MCF 10A (cell line): ENCODE measurements around the gene MRPS5. TPM values are rescaled to one million over a fixed set of nuclear protein-coding genes. Genes with fewer than 3 reads are reported as not detected.

Experiments
- BruUV-seq: library from RNA; stranded (reverse); fragments of 400-500 nt; replicated peaks from 2 replicates; lab custom pipeline; 2021; lab: Mats Ljungman, UMichigan
- CTCF ChIA-PET: fragments of 300-600 bp; sonication (Branson Sonifier 250); formaldehyde crosslinking; extraction: SDS; loops from one replicate; lab custom pipeline; 2021; ENCODE audit warnings: antibody characterized with exemption, inconsistent platforms; lab: Yijun Ruan, JAX
- POLR2A ChIA-PET: fragments of 300-600, 350-650 bp; sonication (Branson Sonifier 250); formaldehyde crosslinking; extraction: SDS; loops from one replicate; lab custom pipeline; 2020; ENCODE audit warnings: antibody characterized with exemption, inconsistent platforms; lab: Yijun Ruan, JAX
- DNase-seq: peaks from one replicate; pipeline ENCODE4 v3.0.0-alpha.2; 2018; ENCODE audit not compliant: unreplicated experiment
- H3K27ac Mint-ChIP-seq: one replicate; pipeline ENCODE4 v1.8.0; 2022; ENCODE audit warnings: mild to moderate bottlenecking, low read depth, mixed read lengths; ENCODE audit not compliant: unreplicated experiment
- H3K27me3 Mint-ChIP-seq: one replicate; pipeline ENCODE4 v1.8.0; 2022; ENCODE audit warnings: mixed read lengths; ENCODE audit not compliant: insufficient read depth, unreplicated experiment
- H3K36me3 Mint-ChIP-seq: one replicate; pipeline ENCODE4 v1.8.0; 2022; ENCODE audit warnings: mild to moderate bottlenecking, moderate library complexity, mixed read lengths; ENCODE audit not compliant: insufficient read depth, unreplicated experiment
- H3K4me1 Mint-ChIP-seq: one replicate; pipeline ENCODE4 v1.8.0; 2022; ENCODE audit warnings: mixed read lengths; ENCODE audit not compliant: insufficient read depth, unreplicated experiment
- H3K4me3 Mint-ChIP-seq: one replicate; pipeline ENCODE4 v1.8.0; 2022; ENCODE audit warnings: mild to moderate bottlenecking, moderate library complexity, mixed read lengths; ENCODE audit not compliant: unreplicated experiment
- H3K9me3 Mint-ChIP-seq: one replicate; pipeline ENCODE4 v1.8.0; 2022; ENCODE audit warnings: mixed read lengths; ENCODE audit not compliant: unreplicated experiment
- CTCF ChIP-seq: fragments of 200-600 bp; IDR thresholded peaks from one replicate; pipeline ENCODE4 v1.8.0; 2022; ENCODE audit warnings: antibody characterized with exemption, mild to moderate bottlenecking; ENCODE audit not compliant: unreplicated experiment
- intact Hi-C: fragments of 100-400 bp; cut with micrococcal nuclease; formaldehyde crosslinking; loops from 2 replicates; pipeline ENCODE4 v1.14.1; 2022
- total RNA-seq: library from RNA; stranded (reverse); gene quantifications from 2 replicates; pipeline ENCODE4 v1.2.3, GENCODE V29; 2022

Gene MRPS5
- total RNA-seq, 1 experiment from 2014 or later: 74.2 TPM

GRCh38 chr2:95047629-95048510 lies 73.7 kb downstream of the MRPS5 start:
- CTCF ChIA-PET: interaction anchor here (0.9 to 1.5 kb wide), 2 partner anchors 25 to 30 kb away, joined by 3 to 5 read pairs; no protein-coding TSS in a partner anchor
- intact Hi-C loops: no loop called here
- BruUV-seq: no TSS peak
- H3K4me1 Mint-ChIP-seq: peaks cover 11% of the 10 kb centered on the region
- no peaks in the 10 kb centered on the region for H3K36me3 Mint-ChIP-seq
- no peaks in the 10 kb centered on the region for H3K9me3 Mint-ChIP-seq
- no peak for TF ChIP-seq CTCF
- H3K27ac Mint-ChIP-seq: no peak overlapping the region
- POLR2A ChIA-PET: no interaction called here
- no peak overlapping the region for H3K4me3 Mint-ChIP-seq
- DNase-seq: no peak
- peaks cover 38% of the 10 kb centered on the region for H3K27me3 Mint-ChIP-seq

GRCh38 chr2:95046371-95047112 lies 75.1 kb downstream of the MRPS5 start:
- ChIA-PET CTCF (no interaction called here), POLR2A (no interaction called here)
- Mint-ChIP-seq H3K27me3 (peaks cover 38% of the 10 kb centered on the region), H3K36me3 (no peaks in the 10 kb centered on the region), H3K9me3 (no peaks in the 10 kb centered on the region), H3K4me3 (no peak overlapping the region), H3K4me1 (peaks cover 11% of the 10 kb centered on the region), H3K27ac (no peak overlapping the region)
- no TSS peak for BruUV-seq
- DNase-seq: no peak
- TF ChIP-seq CTCF: no peak
- intact Hi-C loops: no loop called here

GRCh38 chr2:95044601-95045000 lies 77.0 kb downstream of the MRPS5 start:
- CTCF ChIA-PET: interaction anchor here (0.7 to 2.5 kb wide), 4 partner anchors 8 to 34 kb away, joined by 4 to 14 read pairs (median 5); no protein-coding TSS in a partner anchor
- H3K9me3 Mint-ChIP-seq: no peaks in the 10 kb centered on the region
- H3K36me3 Mint-ChIP-seq: no peaks in the 10 kb centered on the region
- TF ChIP-seq CTCF: no peak
- intact Hi-C loops: no loop called here
- no peak overlapping the region for H3K4me3 Mint-ChIP-seq
- no peak for DNase-seq
- H3K27me3 Mint-ChIP-seq: peaks cover 26% of the 10 kb centered on the region
- POLR2A ChIA-PET: no interaction called here
- no TSS peak for BruUV-seq
- peaks cover 11% of the 10 kb centered on the region for H3K4me1 Mint-ChIP-seq
- H3K27ac Mint-ChIP-seq: no peak overlapping the region
